ENCODE measurements around the gene ARID3A. TPM values are rescaled to one million over a fixed set of nuclear protein-coding genes. Genes with fewer than 3 reads are reported as not detected.
A peak's percentile ranks its signal among the peaks of the same experiment; 100 is the strongest.

The ARID3A gene
- total RNA-seq, 2 donors from 2014 or later = 42.8 to 46.1 TPM

DNA sequence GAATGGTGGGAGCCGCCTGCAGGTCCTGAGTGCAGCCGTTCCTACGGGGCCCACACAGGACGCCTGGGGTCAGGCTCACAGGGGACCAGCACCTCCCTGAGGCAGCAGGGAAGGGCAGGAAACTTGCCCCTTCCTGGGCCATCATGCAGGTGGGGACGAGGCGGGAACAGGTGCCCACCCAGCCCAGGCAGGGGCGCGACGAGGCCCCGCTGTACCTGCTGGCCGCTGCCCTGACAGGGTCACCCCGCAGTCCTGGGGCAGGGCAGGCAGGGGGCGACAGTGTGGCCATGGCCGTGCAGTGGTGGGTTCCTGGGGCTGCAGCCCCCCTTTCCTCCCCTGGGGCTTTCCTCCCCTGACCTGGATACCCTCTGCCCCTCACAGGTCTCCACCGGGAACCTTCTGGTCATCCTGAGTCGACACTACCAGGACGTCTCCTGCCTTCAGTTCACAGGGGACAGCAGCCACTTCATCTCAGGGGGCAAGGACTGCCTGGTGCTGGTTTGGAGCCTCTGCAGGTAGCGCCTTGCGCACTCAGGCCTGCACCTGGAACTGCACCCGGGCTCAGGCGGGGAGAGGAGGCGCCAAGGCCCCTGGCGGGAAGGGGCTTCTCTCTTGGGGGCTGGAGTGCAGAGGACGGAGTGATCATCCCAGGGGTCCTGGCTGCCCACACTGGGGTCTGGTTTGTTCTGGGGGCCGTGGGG lies 63.7 kb downstream of the ARID3A start:
- ATAC-seq (no peak), DNase-seq (ENCODE audit: low spot score) (no peak)
- Mint-ChIP-seq H3K4me3 (no peak overlapping the region), H3K27ac (no peak overlapping the region), H3K9me3 (no peaks in the 10 kb centered on the region), H3K4me1 (ENCODE audit: low read depth in 2 of 2) (peaks cover 7 to 24% of the 10 kb centered on the region in 2 donors), H3K27me3 (no peaks in the 10 kb centered on the region), H3K36me3 (no peaks in the 10 kb centered on the region)

DNA sequence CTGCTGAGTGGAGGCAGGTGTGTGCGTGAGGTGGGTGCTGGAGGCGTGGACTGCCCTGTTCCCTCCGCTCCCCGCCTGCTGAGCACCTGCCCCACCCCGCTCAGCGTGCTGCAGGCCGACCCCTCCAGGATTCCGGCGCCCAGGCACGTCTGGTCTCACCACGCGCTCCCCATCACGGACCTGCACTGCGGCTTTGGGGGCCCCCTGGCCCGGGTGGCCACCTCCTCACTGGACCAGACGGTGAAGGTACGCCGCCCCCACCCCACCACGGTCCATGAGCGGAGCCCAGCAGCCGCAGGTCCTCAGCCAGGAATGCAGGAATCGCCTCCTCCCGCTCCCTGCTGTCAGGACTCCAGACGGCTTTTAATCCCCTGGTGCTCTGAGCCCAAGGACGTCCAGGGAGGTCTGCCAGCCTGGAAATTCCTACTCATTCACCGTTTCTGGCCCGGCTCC lies 64.3 kb downstream of the ARID3A start:
- Mint-ChIP-seq H3K9me3 (no peaks in the 10 kb centered on the region), H3K4me3 (no peak overlapping the region), H3K27ac (no peak overlapping the region), H3K36me3 (no peaks in the 10 kb centered on the region), H3K4me1 (ENCODE audit: low read depth in 2 of 2) (peaks cover 1 to 19% of the 10 kb centered on the region in 2 donors), H3K27me3 (no peaks in the 10 kb centered on the region)
- no peak for ATAC-seq
- no peak for DNase-seq (ENCODE audit: low spot score)

DNA sequence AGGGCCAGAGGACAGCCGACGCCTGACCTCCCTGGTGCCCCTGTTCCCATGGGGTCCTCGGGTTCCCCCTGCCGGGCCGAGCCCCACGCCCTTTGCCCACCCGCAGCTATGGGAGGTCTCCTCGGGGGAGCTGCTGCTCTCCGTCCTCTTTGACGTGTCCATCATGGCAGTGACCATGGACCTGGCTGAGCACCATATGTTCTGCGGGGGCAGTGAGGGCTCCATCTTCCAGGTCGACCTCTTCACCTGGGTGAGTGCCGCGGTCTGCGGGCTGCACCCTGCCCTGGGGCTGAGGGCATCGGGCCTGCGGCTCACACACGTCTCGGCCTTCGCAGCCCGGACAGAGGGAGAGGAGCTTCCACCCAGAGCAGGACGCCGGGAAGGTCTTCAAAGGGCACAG lies 64.9 kb downstream of the ARID3A start:
- H3K4me1 Mint-ChIP-seq (ENCODE audit: low read depth in 2 of 2) = peaks cover 0 to 15% of the 10 kb centered on the region in 2 donors
- ATAC-seq (no peak), DNase-seq (ENCODE audit: low spot score) (no peak)
- no peaks in the 10 kb centered on the region for H3K36me3 Mint-ChIP-seq
- H3K27me3 Mint-ChIP-seq = no peaks in the 10 kb centered on the region
- H3K27ac Mint-ChIP-seq = no peak overlapping the region
- H3K9me3 Mint-ChIP-seq = no peaks in the 10 kb centered on the region
- H3K4me3 Mint-ChIP-seq = no peak overlapping the region

DNA sequence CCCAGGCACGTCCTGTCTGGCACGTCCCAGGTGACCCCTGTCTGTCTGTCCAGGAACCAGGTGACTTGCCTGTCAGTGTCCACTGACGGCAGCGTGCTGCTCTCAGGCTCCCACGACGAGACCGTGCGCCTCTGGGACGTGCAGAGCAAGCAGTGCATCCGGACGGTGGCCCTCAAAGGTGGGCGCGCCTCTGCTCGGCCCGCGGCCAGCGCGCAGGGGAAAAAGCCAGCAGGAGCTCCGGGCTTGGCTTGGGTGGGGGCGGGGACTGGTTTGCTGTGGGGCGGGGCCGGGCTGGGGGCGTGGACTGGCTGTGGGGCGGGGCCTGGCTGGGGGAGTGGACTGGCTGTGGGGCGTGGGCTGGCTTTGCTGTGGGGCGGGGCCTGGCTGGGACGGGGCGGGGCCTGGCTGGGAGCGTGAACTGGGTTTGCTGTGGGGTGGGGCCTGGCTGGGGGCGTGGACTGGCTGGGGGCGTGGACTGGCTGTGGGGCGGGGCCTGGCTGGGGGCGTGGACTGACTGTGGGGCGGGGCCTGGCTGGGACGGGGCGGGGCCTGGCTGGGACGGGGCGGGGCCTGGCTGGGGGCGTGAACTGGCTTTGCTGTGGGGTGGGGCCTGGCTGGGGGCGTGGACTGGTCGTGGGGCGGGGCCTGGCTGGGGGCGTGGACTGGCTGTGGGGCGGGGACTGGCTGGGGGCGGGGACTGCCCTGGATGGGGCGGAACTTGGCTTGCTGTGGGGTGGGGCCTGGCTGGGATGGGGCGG lies 65.5 kb downstream of the ARID3A start:
- H3K4me3 Mint-ChIP-seq = no peak overlapping the region
- no peak overlapping the region for H3K27ac Mint-ChIP-seq
- H3K9me3 Mint-ChIP-seq = no peaks in the 10 kb centered on the region
- H3K4me1 Mint-ChIP-seq (ENCODE audit: low read depth in 2 of 2) = peaks cover 0 to 16% of the 10 kb centered on the region in 2 donors
- no peaks in the 10 kb centered on the region for H3K36me3 Mint-ChIP-seq
- ATAC-seq (peak; percentile 73 to 87), DNase-seq (ENCODE audit: low spot score) (no peak)
- H3K27me3 Mint-ChIP-seq = no peaks in the 10 kb centered on the region

DNA sequence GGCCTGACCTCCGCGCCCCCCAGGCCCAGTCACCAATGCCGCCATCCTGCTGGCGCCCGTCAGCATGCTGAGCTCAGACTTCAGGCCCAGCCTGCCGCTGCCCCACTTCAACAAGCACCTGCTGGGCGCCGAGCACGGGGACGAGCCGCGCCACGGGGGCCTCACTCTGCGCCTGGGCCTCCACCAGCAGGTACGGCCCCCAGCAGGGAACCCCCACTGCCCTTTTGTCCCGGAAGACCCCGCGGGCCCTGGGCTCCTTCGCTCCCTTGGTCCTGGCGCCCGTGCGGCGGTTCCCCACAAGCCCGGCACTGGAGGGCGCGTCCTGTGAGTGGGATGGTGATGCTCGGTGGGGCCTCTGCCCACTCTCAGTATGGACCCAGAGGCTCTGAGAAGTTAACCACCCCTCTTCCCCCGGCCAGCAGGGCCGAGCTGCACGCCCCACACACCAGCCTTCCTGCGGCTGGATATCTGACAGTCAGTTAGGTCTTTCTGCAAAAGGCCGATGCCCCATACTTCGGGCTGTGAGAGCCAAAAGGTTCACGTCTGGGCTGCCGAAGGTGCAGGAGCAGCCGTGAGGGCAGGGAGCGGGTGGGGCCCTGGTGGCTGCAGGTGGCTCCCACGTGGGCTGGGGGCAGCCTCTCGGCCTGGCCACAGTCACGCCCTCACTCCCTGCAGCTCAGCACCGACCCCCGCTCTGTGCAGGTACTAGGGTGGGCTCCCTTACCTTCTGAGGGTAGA lies 66.3 kb downstream of the ARID3A start:
- ATAC-seq (no peak), DNase-seq (ENCODE audit: low spot score) (no peak)
- Mint-ChIP-seq H3K36me3 (no peaks in the 10 kb centered on the region), H3K4me3 (no peak overlapping the region), H3K27me3 (no peaks in the 10 kb centered on the region), H3K9me3 (no peaks in the 10 kb centered on the region), H3K4me1 (ENCODE audit: low read depth in 2 of 2) (peaks cover 0 to 13% of the 10 kb centered on the region in 2 donors), H3K27ac (peak overlapping the region in 1 of 2 donors; percentile 58)

DNA sequence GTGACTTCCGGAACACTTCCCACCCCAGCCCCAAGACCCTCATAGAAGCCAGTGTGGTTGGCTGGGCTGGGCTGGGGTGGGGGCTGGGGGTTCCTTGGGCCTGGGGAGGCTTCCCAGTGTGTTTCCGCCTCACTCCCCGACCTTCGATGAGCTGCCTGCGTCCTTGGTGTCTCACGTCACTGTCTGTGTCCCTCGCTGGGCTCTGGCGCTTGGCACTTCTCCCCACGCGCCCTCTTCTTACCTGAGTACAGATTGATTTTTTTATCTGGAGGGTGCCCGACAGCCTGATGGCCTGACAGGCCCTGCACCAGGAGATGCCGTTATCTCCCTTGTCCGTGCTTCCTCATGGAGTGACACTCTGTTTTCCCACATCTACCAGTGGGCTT lies 66.8 kb downstream of the ARID3A start:
- DNase-seq (ENCODE audit: low spot score) (no peak), ATAC-seq (no peak)
- no peaks in the 10 kb centered on the region for H3K9me3 Mint-ChIP-seq
- H3K4me3 Mint-ChIP-seq = no peak overlapping the region
- peak overlapping the region in 1 of 2 donors; percentile 58 for H3K27ac Mint-ChIP-seq
- no peaks in the 10 kb centered on the region for H3K27me3 Mint-ChIP-seq
- no peaks in the 10 kb centered on the region for H3K36me3 Mint-ChIP-seq
- peaks cover 0 to 13% of the 10 kb centered on the region in 2 donors for H3K4me1 Mint-ChIP-seq (ENCODE audit: low read depth in 2 of 2)

DNA sequence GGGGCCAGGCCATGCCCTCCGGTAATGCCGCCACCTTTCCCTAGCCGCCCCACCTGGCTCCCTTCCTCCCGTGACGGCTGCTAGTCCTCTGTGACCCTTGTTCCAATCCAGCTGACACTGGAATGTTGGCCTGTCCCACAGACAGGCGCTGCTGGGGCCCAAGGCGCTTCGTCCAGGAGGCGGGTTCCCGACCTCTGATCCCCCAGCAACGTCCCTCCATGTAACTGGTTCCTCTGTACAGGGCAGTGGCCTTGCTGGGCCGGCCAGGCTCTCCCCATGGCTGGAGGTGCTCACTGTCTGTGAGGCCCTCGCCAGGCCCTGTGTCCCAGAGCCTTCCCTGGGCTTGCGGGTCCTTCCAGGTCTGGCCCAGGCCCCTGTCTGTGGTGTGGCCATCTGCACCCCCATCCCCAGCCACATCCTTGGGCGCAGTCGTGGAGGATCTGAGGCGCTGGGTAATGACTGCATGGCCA lies 67.6 kb downstream of the ARID3A start:
- Mint-ChIP-seq H3K36me3 (no peaks in the 10 kb centered on the region), H3K27ac (no peak overlapping the region), H3K4me3 (no peak overlapping the region), H3K4me1 (ENCODE audit: low read depth in 2 of 2) (peaks cover 0 to 13% of the 10 kb centered on the region in 2 donors), H3K27me3 (peaks cover 0 to 3% of the 10 kb centered on the region in 2 donors), H3K9me3 (no peaks in the 10 kb centered on the region)
- DNase-seq (ENCODE audit: low spot score) (no peak), ATAC-seq (no peak)

DNA sequence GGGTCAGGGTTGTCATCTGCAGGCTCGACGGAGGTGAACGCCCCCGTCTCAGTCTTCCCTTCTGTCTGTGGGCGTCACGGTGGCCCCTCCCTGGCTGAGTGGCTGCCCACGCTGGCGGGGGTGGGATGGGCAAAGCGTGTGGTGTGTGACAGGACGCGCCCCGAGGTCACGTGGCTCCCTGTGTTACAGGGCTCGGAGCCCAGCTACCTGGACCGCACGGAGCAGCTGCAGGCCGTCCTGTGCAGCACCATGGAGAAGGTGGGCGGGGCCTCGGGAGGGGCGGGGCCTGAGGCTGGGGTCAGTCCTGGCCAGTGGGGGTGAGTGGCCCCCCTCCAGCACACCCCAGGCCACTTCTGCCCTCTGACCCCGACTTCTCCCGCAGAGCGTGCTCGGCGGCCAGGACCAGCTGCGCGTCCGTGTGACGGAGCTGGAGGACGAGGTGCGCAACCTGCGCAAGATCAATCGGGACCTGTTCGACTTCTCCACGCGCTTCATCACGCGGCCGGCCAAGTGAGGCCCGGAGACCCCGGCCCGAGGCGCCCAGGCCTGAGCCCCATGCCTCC lies 68.1 kb downstream of the ARID3A start:
- Mint-ChIP-seq H3K27ac (no peak overlapping the region), H3K9me3 (no peaks in the 10 kb centered on the region), H3K4me3 (no peak overlapping the region), H3K36me3 (no peaks in the 10 kb centered on the region), H3K27me3 (peaks cover 4 to 5% of the 10 kb centered on the region in 2 donors), H3K4me1 (ENCODE audit: low read depth in 2 of 2) (peaks cover 0 to 10% of the 10 kb centered on the region in 2 donors)
- no peak for DNase-seq (ENCODE audit: low spot score)
- ATAC-seq = no peak

DNA sequence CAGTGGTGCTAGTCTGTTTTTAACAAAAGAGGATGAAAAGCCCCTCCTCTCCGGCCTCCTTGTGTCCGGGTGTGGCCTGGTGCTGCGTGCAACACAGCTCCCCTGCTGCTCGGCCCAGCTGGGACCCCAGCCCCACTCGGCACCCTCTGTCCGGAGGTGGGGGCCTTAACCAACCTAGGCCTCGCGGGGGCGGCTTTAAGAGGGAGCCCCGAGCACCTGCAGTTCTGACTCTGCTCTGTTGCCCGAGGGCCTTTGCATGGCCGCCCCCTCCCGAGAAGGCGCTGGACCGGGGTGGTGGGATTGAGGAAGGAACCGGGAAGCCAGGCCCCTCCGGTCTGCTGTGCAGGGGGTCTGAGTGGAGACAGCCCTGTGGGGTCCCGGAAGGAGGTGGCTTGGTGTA lies 68.7 kb downstream of the ARID3A start:
- Mint-ChIP-seq H3K9me3 (no peaks in the 10 kb centered on the region), H3K27ac (no peak overlapping the region), H3K27me3 (peaks cover 10 to 11% of the 10 kb centered on the region in 2 donors), H3K36me3 (no peaks in the 10 kb centered on the region), H3K4me1 (ENCODE audit: low read depth in 2 of 2) (peaks cover 0 to 10% of the 10 kb centered on the region in 2 donors), H3K4me3 (no peak overlapping the region)
- DNase-seq (ENCODE audit: low spot score) (no peak), ATAC-seq (no peak)

DNA sequence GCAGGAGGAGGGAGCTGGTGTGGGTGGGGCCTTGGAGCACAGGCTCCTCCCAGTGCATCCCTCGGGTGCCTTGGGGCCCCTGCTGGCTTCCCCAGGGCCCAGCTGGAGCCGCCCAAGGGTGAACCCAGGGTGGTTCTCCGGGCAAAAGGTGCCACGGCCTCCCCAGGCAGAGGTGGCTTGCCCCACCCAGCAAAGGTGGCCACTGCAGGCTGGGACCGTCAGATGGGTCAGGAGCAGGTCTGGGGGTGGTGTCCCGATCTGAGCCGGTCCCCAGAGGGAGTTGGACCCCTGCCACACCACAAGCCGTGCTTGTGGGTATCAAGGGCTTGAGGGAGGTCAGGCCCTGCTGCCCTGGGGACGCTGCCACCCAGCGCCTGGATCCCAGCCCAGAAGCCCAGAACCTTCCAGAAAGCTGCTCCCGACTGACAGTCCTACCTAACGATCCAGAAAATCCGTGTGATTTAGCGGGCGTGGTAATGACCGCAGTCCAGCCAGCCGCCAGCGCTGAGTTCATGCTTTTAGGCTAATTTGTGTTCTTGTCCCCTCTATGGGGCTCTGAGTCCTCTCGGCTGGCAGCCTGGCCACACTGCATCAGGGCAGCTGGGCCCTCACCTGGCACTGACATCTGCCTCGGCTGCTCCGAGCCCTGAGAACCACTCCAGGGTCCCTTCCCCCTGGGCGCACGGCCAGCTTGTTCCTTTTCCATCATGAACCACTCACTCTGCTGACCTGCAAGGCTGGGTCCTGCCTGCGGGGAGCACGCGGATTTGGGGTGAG lies 69.4 kb downstream of the ARID3A start:
- H3K36me3 Mint-ChIP-seq = no peaks in the 10 kb centered on the region
- DNase-seq (ENCODE audit: low spot score) (no peak), ATAC-seq (no peak)
- H3K4me3 Mint-ChIP-seq = no peak overlapping the region
- no peaks in the 10 kb centered on the region for H3K9me3 Mint-ChIP-seq
- peaks cover 0 to 10% of the 10 kb centered on the region in 2 donors for H3K4me1 Mint-ChIP-seq (ENCODE audit: low read depth in 2 of 2)
- peaks cover 10 to 11% of the 10 kb centered on the region in 2 donors for H3K27me3 Mint-ChIP-seq
- no peak overlapping the region for H3K27ac Mint-ChIP-seq

DNA sequence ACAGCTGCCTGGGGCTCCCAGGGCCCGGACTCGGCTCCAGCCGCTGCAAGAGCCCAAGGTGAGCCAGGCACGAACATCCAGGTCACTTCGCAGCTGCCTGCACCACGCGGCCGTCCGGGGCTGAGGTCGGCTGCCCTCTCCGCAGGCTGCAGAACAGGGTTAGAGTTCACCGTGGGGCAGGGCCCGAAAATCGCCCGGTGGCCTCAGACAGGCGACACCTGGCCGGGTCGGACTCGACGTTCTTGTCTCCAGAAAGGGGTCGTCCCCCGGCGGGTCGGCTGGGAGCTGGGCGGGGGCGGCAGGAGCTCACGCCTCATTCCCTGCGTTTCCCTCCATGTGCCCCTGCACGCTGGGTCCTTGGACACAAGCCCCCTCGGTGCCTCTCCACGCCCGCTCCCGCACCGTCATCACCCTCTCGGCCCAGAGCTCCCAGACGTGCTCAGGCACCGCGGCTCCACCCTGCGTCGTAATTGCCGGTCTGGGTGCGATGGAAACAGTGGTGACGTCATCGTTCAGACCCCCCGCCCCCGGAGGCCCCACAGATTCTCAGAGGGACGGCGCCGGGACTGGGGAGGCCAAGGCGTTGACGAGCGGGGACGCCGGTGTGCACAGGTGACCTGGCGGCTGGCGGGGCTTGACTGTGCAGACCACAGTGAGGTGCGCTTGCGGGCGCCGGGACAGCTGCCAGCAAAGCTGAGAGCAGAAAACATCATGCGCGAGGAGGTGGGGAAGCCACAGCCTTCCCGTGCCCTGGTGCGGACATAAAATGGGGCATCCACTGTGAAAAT lies 70.4 kb downstream of the ARID3A start:
- Mint-ChIP-seq H3K36me3 (no peaks in the 10 kb centered on the region), H3K27me3 (peaks cover 10 to 11% of the 10 kb centered on the region in 2 donors), H3K4me3 (no peak overlapping the region), H3K9me3 (no peaks in the 10 kb centered on the region), H3K27ac (no peak overlapping the region), H3K4me1 (ENCODE audit: low read depth in 2 of 2) (peaks cover 0 to 10% of the 10 kb centered on the region in 2 donors)
- no peak for DNase-seq (ENCODE audit: low spot score)
- ATAC-seq = peak in 1 of 2 donors; percentile 29

DNA sequence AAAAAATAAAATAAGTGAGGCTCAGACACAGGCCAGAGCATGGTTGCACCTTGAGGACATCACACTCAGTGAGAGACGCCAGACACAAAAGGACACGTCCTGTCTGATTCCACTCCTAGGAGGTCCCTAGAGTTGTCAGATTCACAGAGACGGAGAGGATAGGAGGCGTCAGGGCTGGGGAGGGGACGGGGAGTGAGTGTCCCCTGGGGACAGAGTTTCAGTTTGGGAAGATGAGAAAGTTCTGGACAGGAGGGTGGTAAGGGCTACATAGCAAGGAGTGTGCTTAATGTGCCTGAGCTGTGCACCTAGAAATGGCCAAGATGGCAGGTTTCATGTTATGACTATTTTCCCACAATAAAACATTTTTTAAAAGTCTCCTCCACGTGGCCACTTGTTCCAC lies 72.2 kb downstream of the ARID3A start:
- peaks cover 6 to 11% of the 10 kb centered on the region in 2 donors for H3K4me1 Mint-ChIP-seq (ENCODE audit: low read depth in 2 of 2)
- H3K27me3 Mint-ChIP-seq = peaks cover 15 to 18% of the 10 kb centered on the region in 2 donors
- ATAC-seq (no peak), DNase-seq (ENCODE audit: low spot score) (no peak)
- H3K9me3 Mint-ChIP-seq = no peaks in the 10 kb centered on the region
- no peaks in the 10 kb centered on the region for H3K36me3 Mint-ChIP-seq
- no peak overlapping the region for H3K4me3 Mint-ChIP-seq
- no peak overlapping the region for H3K27ac Mint-ChIP-seq

All from natural killer cell treated with Interleukin-12 subunit alpha and Interleukin-12 subunit beta and Interleukin-15 and Interleukin-18, amount 100 ng/mL, for 72 hours (primary cell).